CD8-positive, alpha-beta memory T cell (primary cell): ENCODE results near the gene RPS6KA4. TPM values are rescaled to one million over a fixed set of nuclear protein-coding genes. Genes with fewer than 3 reads are reported as not detected.
A peak's percentile ranks its signal among the peaks of the same experiment; 100 is the strongest.

Source experiments
- CTCF ChIA-PET: fragments of 350-600 bp; sonication (Branson Sonifier 250); formaldehyde crosslinking; loops from one replicate; lab custom pipeline; 2021; ENCODE audit warnings: antibody characterized with exemption; lab: Charles Lee
- POLR2A ChIA-PET: fragments of 350-600 bp; sonication (Branson Sonifier 250); formaldehyde crosslinking; loops from one replicate; lab custom pipeline; 2021; ENCODE audit warnings: antibody characterized with exemption; lab: Charles Lee
- DNase-seq, 5 donors: peaks; one replicate each; pipeline versions ENCODE4 v3.0.0 to v3.0.0-alpha.2; 2020 to 2022; ENCODE audit warnings: mixed read lengths in 1 of 5
- H3K27ac ChIP-seq: one replicate; pipeline ENCODE4 v1.7.0; 2013; ENCODE audit warnings: low read depth, mild to moderate bottlenecking, low read length, moderate library complexity
- H3K27me3 ChIP-seq: 2 replicates; pipeline ENCODE4 v1.7.0; 2013; ENCODE audit warnings: low read length, mild to moderate bottlenecking; ENCODE audit not compliant: insufficient read depth, poor library complexity, severe bottlenecking
- H3K36me3 ChIP-seq: 2 replicates; pipeline ENCODE4 v1.7.0; 2013; ENCODE audit warnings: mild to moderate bottlenecking, low read length, moderate library complexity; ENCODE audit not compliant: insufficient read depth
- H3K4me1 ChIP-seq: 2 replicates; pipeline ENCODE4 v1.7.0; 2013; ENCODE audit warnings: mild to moderate bottlenecking, low read length, moderate library complexity; ENCODE audit not compliant: insufficient read depth
- H3K4me3 ChIP-seq: 2 replicates; pipeline ENCODE4 v1.7.0; 2013; ENCODE audit warnings: mild to moderate bottlenecking, low read length
- H3K9me3 ChIP-seq: 2 replicates; pipeline ENCODE4 v1.7.0; 2013; ENCODE audit warnings: mild to moderate bottlenecking, low read length
- H3K27ac Mint-ChIP-seq, 8 donors: one replicate each; pipeline ENCODE4 v1.8.0; 2020 to 2021; ENCODE audit warnings: mixed read lengths in 8 of 8, mild to moderate bottlenecking in 6 of 8, inconsistent platforms in 3 of 8, moderate library complexity in 3 of 8
- H3K27me3 Mint-ChIP-seq, 2 donors: one replicate each; pipeline ENCODE4 v1.8.0; 2020 to 2021; ENCODE audit warnings: mixed read lengths in 2 of 2, mild to moderate bottlenecking in 1 of 2, moderate library complexity in 1 of 2
- H3K36me3 Mint-ChIP-seq, 3 donors: one replicate each; pipeline ENCODE4 v1.8.0; 2020 to 2021; ENCODE audit warnings: mixed read lengths in 3 of 3, inconsistent platforms in 1 of 3, mild to moderate bottlenecking in 1 of 3
- H3K4me1 Mint-ChIP-seq, 3 donors: one replicate each; pipeline ENCODE4 v1.8.0; 2020 to 2021; ENCODE audit warnings: mixed read lengths in 3 of 3, inconsistent platforms in 1 of 3, mild to moderate bottlenecking in 1 of 3
- H3K4me3 Mint-ChIP-seq, 7 donors: one replicate each; pipeline ENCODE4 v1.8.0; 2020 to 2021; ENCODE audit warnings: mixed read lengths in 7 of 7, mild to moderate bottlenecking in 6 of 7, moderate library complexity in 4 of 7, inconsistent platforms in 2 of 7
- H3K9me3 Mint-ChIP-seq, 5 donors: one replicate each; pipeline ENCODE4 v1.8.0; 2020 to 2022; ENCODE audit warnings: mixed read lengths in 5 of 5, mild to moderate bottlenecking in 3 of 5, moderate library complexity in 2 of 5, inconsistent platforms in 1 of 5
- polyA plus RNA-seq: library from polyadenylated mRNA; unstranded; fragments of 300-500 nt; fragmentation: Illumina TruSeq; gene quantifications from one replicate; pipeline ENCODE4 v1.2.3, GENCODE V29; 2021
- total RNA-seq, 2 experiments: library from RNA; stranded (reverse); gene quantifications; one replicate each; pipeline ENCODE4 v1.2.3, GENCODE V29; 2021

RPS6KA4 gene
- total and polyA plus RNA-seq, 3 experiments from 2014 or later: 15.9 to 39.0 (median 38.0) TPM

GRCh38 chr11:64330888-64331287 is 28.1 kb upstream of the RPS6KA4 start:
- POLR2A ChIA-PET: interaction anchor here (1.1 to 3.2 kb wide), 3 partner anchors 12 to 26 kb away, joined by 3 to 14 read pairs (median 5); partner anchors contain the start of genes ESRRA, PRDX5 and TRMT112
- peaks cover 12% of the 10 kb centered on the region for H3K4me1 ChIP-seq
- no peaks in the 10 kb centered on the region for H3K27me3 ChIP-seq
- H3K36me3 Mint-ChIP-seq: peaks cover 0 to 6% (median 0%) of the 10 kb centered on the region in 3 donors
- no peaks in the 10 kb centered on the region for H3K27me3 Mint-ChIP-seq
- no peaks in the 10 kb centered on the region for H3K9me3 Mint-ChIP-seq
- peak overlapping the region in 1 of 8 donors; percentile 94 for H3K27ac Mint-ChIP-seq
- CTCF ChIA-PET: interaction anchor here (0.9 to 7.2 kb wide), 15 partner anchors 8 to 330 kb away, joined by 3 to 61 read pairs (median 7); partner anchors contain the start of genes CATSPERZ, ESRRA, FERMT3 and PRDX5
- H3K9me3 ChIP-seq: no peaks in the 10 kb centered on the region
- no peak overlapping the region for H3K4me3 Mint-ChIP-seq
- H3K36me3 ChIP-seq: no peaks in the 10 kb centered on the region
- no peak overlapping the region for H3K4me3 ChIP-seq
- DNase-seq: no peak
- H3K27ac ChIP-seq: no peak overlapping the region
- peaks cover 7 to 10% (median 9%) of the 10 kb centered on the region in 3 donors for H3K4me1 Mint-ChIP-seq

- peak overlapping the region; percentile 0 to 94 (median 71) for H3K27ac Mint-ChIP-seq
- peaks cover 0 to 9% (median 0%) of the 10 kb centered on the region in 3 donors for H3K36me3 Mint-ChIP-seq
- ChIA-PET CTCF (interaction anchor here (0.6 to 7.2 kb wide), 18 partner anchors 8 to 331 kb away, joined by 3 to 61 read pairs (median 6); partner anchors contain the start of genes CATSPERZ, CCDC88B, ESRRA and FERMT3), POLR2A (interaction anchor here (0.5 to 3.2 kb wide), 7 partner anchors 11 to 125 kb away, joined by 3 to 14 read pairs (median 5); partner anchors contain the start of genes ESRRA, FERMT3, PRDX5 and TRMT112)
- no peaks in the 10 kb centered on the region for H3K36me3 ChIP-seq
- peak overlapping the region in 6 of 7 donors; percentile 14 to 70 (median 59) for H3K4me3 Mint-ChIP-seq
- peak overlapping the region; percentile 38 for H3K27ac ChIP-seq
- H3K4me1 Mint-ChIP-seq: peaks cover 7 to 13% (median 9%) of the 10 kb centered on the region in 3 donors
- peak; percentile 55 to 82 (median 60) for DNase-seq
- H3K9me3 Mint-ChIP-seq: no peaks in the 10 kb centered on the region
- H3K27me3 Mint-ChIP-seq: no peaks in the 10 kb centered on the region
- no peak overlapping the region for H3K4me3 ChIP-seq
- no peaks in the 10 kb centered on the region for H3K9me3 ChIP-seq
- H3K4me1 ChIP-seq: peaks cover 12% of the 10 kb centered on the region
- no peaks in the 10 kb centered on the region for H3K27me3 ChIP-seq
These were observed 27.2 kb upstream of the RPS6KA4 start for GRCh38 chr11:64331569-64332371.

- Mint-ChIP-seq H3K27ac (no peak overlapping the region), H3K4me3 (no peak overlapping the region), H3K9me3 (no peaks in the 10 kb centered on the region), H3K27me3 (no peaks in the 10 kb centered on the region), H3K36me3 (peaks cover 0 to 20% (median 5%) of the 10 kb centered on the region in 3 donors), H3K4me1 (peaks cover 15 to 26% (median 20%) of the 10 kb centered on the region in 3 donors)
- CTCF ChIA-PET: interaction anchor here (4.8 to 7.2 kb wide), 2 partner anchors 16 to 128 kb away, joined by 41 to 61 read pairs; partner anchors contain the start of genes FERMT3, PRDX5 and TRMT112
- no peak overlapping the region for H3K27ac ChIP-seq
- no peaks in the 10 kb centered on the region for H3K36me3 ChIP-seq
- POLR2A ChIA-PET: interaction anchor here (0.7 to 1.4 kb wide), 2 partner anchors 16 to 24 kb away, joined by 4 to 8 read pairs; partner anchors contain the start of genes PRDX5 and TRMT112
- H3K4me3 ChIP-seq: no peak overlapping the region
- DNase-seq: no peak
- peaks cover 12% of the 10 kb centered on the region for H3K4me1 ChIP-seq
- no peaks in the 10 kb centered on the region for H3K27me3 ChIP-seq
- H3K9me3 ChIP-seq: no peaks in the 10 kb centered on the region
These were observed 25.4 kb upstream of the RPS6KA4 start for GRCh38 chr11:64333556-64333955.

- Histone ChIP-seq H3K27ac (no peak overlapping the region), H3K36me3 (no peaks in the 10 kb centered on the region), H3K9me3 (no peaks in the 10 kb centered on the region), H3K27me3 (no peaks in the 10 kb centered on the region), H3K4me1 (peaks cover 26% of the 10 kb centered on the region), H3K4me3 (no peak overlapping the region)
- ChIA-PET CTCF (interaction anchor here (7.2 kb wide), 1 partner anchor 17 kb away, joined by 61 read pairs; the partner anchor contains the start of genes PRDX5 and TRMT112), POLR2A (no interaction called here)
- H3K4me1 Mint-ChIP-seq: peaks cover 26 to 38% (median 32%) of the 10 kb centered on the region in 3 donors
- H3K4me3 Mint-ChIP-seq: peak overlapping the region in 1 of 7 donors; percentile 16
- H3K27me3 Mint-ChIP-seq: no peaks in the 10 kb centered on the region
- peaks cover 0 to 22% (median 5%) of the 10 kb centered on the region in 3 donors for H3K36me3 Mint-ChIP-seq
- DNase-seq: no peak
- no peaks in the 10 kb centered on the region for H3K9me3 Mint-ChIP-seq
- no peak overlapping the region for H3K27ac Mint-ChIP-seq
These were observed 23.9 kb upstream of the RPS6KA4 start for GRCh38 chr11:64334764-64335735.

GRCh38 chr11:64337538-64338249 is 21.3 kb upstream of the RPS6KA4 start:
- H3K9me3 Mint-ChIP-seq: no peaks in the 10 kb centered on the region
- peaks cover 0 to 32% (median 5%) of the 10 kb centered on the region in 3 donors for H3K36me3 Mint-ChIP-seq
- no peaks in the 10 kb centered on the region for H3K27me3 Mint-ChIP-seq
- CTCF ChIA-PET: interaction anchor here (0.5 to 6.7 kb wide), 2 partner anchors 20 to 1413 kb away, joined by 3 to 42 read pairs; partner anchors contain the start of genes PRDX5 and TRMT112
- Histone ChIP-seq H3K4me1 (peaks cover 32% of the 10 kb centered on the region), H3K36me3 (no peaks in the 10 kb centered on the region), H3K4me3 (no peak overlapping the region), H3K27ac (no peak overlapping the region), H3K27me3 (no peaks in the 10 kb centered on the region), H3K9me3 (no peaks in the 10 kb centered on the region)
- no peak for DNase-seq
- peak overlapping the region; percentile 14 to 99 (median 74) for H3K27ac Mint-ChIP-seq
- POLR2A ChIA-PET: no interaction called here
- peak overlapping the region in 1 of 7 donors; percentile 37 for H3K4me3 Mint-ChIP-seq
- peaks cover 30 to 53% (median 33%) of the 10 kb centered on the region in 3 donors for H3K4me1 Mint-ChIP-seq

- Mint-ChIP-seq H3K27ac (peak overlapping the region; percentile 92 to 99 (median 96)), H3K9me3 (no peaks in the 10 kb centered on the region), H3K4me1 (peaks cover 30 to 57% (median 33%) of the 10 kb centered on the region in 3 donors), H3K4me3 (peak overlapping the region in 6 of 7 donors; percentile 59 to 91 (median 87)), H3K36me3 (peaks cover 0 to 33% (median 5%) of the 10 kb centered on the region in 3 donors), H3K27me3 (peaks cover 0 to 2% of the 10 kb centered on the region in 2 donors)
- ChIA-PET POLR2A (interaction anchor here (0.7 to 2.6 kb wide), 2 partner anchors 21 to 570 kb away, joined by 15 to 28 read pairs; partner anchors contain the start of genes PRDX5, TRMT112 and ZFTA), CTCF (interaction anchor here (6.7 kb wide), 1 partner anchor 21 kb away, joined by 42 read pairs; the partner anchor contains the start of genes PRDX5 and TRMT112)
- Histone ChIP-seq H3K9me3 (no peaks in the 10 kb centered on the region), H3K4me3 (no peak overlapping the region), H3K27me3 (no peaks in the 10 kb centered on the region), H3K27ac (no peak overlapping the region), H3K36me3 (peaks cover 7% of the 10 kb centered on the region), H3K4me1 (peaks cover 32% of the 10 kb centered on the region)
- no peak for DNase-seq
These were observed 20.2 kb upstream of the RPS6KA4 start for GRCh38 chr11:64338716-64339115.
